Measurements from ENCODE around the gene CCDC142.
"Not testable (repeated sequence)": the region's sequence is repeated elsewhere in the genome, so short reads cannot be mapped to it uniquely, and the experiment has no call there.

CCDC142 gene

DNA sequence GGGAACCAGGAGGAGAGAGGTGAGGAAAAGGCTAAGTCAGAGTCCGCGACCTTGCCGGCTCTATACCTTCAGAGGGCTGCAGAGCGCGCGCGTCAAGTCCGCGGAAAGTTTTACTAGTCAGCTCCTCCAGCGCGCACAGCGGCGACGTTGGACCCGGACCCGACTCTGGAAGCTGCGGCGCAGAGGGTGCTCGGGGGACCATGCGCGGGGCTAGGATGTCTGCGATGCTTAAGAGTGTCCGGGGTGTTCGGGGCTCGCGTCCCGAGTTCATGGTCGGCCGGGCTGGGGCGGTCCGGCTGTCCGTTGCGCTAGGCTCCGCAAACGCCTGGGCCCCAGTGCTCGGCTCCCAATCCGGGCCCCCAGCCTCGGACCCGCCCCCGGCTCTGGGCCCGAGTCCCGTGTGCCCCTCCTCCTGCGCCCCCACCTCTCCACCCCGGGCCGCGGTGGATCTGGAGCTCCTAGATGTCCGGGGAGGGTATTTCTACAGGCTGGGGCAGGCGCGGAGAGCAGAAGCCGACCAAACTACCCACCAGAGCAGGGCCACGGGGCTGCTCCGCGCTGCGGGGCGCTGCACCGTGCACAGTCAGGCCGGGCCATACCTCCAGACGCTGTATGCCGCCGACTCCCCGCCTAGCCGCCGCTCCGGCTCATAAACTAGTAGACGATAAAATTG is 16.6 kb upstream of the CCDC142 start, which contains the start of gene LBX2:
LBX2 (minus strand) TSS at position 337 of the 673 bp plus-strand sequence; CDS start at position 271, 66 bp downstream.
- DNase-seq = no peak

DNA sequence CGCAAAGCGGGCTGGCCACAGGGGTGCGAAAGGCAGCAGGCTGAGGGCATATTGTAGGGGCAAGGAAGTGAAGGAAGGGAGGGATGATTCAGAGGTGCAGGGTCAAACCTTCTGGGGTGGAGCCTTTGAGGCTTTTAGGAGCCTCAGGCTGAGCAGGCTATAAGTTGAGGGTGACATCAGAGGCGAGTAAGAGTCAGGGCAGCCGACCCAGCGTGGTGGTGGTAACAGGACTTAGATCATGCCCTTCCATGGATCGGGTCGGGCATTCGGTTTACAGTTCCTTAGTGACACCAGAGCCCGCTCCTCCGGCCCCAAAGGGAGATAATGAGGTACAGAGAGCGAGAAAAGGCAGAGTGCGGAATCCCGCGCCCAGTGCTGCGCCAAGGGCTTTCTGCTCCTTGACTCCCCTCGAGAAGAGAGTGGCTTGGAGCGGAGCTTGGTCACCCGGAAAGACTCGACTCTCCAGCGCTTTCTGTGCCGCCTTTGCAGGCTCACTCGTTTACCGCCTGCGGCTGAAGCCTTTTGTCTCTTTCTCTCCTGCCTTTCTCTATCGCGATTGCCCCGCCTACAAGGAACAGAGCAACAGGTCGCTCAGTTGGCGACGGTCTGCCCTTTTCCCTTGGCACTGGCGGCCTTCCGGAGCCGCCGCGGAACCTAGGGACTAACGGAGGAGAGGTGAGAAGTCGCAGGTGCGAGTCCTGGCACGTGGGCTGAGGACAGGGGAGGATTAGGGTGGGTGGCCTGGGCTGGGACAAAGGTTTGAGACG is 15.9 kb upstream of the CCDC142 start:
- no peak for DNase-seq

DNA sequence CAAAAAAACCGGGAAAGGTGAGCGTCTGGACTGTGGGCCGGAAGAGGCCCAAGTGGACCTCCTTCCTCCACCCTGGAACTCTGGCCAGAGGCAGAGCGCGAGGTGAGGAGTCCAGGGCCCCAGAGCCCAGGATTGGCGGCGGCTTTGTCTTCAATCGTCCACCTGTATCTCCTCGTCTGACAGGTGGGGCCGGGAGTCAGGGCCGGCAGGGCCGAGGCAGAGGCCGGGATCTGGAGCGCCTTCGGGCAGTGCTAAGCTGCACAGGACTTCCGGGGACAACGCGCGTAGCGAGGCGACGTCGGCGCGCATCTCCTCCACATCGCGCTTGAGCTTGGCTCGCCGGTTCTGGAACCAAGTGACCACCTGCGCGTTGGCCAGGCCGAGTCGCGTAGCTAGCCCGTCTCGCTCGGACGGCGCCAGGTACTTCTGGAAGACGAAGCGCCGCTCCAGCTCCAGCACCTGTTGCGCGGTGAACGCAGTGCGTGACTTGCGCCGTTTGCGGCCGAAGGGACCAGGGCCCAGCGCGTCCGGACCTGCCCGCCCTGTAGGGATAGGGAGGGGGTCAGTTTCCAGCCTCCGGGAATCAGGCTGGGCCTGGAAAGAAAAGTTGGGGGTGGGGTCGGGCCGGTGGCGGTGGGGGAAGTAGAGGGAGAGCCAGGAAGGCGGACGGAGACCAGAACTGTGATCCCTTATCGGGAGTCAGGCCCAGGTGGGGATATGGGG is 15.1 kb upstream of the CCDC142 start:
- no peak for DNase-seq

DNA sequence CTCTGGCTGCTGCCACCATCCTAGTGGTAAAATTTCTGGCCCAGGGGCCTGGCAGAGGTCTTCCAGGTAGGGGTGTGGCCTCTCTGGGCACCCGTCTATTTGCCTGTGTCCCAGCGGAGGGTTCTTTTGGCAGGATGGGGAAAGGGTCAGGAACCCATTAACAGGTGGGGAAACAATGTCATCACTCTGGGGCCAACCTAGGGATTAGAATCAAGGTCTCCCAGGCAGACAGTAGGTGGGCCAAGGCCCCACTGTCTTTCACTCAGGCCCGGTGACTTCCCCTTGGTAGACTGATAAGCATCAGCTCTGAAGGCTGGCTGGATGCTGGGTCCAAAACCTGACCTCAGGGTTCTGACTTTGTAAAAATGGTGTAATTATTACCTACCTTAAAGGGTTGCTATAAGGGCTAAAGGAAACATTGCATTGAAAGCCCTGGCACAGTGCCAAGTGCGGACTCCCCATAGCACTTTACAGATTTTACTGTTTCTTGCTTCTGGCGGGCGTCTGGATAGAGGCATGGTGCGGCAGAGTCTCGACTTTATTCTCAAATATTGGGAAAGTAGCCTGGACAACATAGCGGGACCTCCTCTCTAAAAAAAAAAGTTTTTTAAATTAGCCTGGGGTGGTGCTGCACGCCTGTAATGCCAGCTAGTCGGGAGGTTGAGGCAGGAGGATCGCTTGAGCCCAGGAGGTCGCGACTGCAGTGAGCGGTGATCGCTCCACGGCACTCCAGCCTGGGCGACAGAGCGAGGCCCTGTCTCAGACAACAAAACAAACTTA is 14.4 kb upstream of the CCDC142 start:
- DNase-seq = no peak

DNA sequence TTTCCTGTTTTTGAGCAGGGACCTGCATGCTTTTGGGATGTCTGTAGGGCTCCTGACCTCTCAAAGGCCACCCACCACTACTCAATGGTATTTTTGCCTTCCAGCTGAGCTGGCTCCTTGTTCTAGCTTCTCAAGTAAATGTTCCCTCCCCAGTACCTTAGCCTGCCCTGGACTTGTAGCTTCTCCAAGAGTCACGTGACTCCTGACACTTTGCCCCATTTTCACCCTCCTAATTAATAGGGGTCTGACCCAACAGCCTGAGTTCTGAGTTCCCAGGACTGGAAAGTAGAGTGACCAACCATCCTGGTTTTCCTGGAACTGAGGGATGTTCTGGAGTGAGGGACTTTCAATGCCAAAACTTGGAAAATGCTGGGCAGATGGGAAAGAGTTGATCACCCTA is 12.6 kb upstream of the CCDC142 start:
- DNase-seq = no peak

DNA sequence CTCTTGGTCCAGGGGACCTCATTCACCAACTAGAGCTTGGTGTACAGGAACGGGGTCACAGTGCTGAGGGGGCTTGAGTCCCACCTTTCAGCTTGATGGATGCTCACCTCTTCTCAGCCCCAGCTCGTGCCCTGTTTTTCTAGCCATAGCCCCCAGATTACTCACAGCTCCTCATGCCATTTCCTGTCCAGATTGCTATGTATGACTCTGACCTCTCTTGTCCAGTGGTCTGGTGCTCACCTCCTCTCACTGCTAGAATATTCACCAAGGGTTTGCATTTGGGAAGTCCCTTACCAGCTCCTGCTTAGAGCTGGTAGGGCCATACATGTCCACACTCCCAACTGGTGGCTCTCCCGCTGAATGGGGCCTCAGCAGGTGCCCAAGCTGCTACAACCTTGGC is 10.7 kb upstream of the CCDC142 start:
- DNase-seq = no peak

DNA sequence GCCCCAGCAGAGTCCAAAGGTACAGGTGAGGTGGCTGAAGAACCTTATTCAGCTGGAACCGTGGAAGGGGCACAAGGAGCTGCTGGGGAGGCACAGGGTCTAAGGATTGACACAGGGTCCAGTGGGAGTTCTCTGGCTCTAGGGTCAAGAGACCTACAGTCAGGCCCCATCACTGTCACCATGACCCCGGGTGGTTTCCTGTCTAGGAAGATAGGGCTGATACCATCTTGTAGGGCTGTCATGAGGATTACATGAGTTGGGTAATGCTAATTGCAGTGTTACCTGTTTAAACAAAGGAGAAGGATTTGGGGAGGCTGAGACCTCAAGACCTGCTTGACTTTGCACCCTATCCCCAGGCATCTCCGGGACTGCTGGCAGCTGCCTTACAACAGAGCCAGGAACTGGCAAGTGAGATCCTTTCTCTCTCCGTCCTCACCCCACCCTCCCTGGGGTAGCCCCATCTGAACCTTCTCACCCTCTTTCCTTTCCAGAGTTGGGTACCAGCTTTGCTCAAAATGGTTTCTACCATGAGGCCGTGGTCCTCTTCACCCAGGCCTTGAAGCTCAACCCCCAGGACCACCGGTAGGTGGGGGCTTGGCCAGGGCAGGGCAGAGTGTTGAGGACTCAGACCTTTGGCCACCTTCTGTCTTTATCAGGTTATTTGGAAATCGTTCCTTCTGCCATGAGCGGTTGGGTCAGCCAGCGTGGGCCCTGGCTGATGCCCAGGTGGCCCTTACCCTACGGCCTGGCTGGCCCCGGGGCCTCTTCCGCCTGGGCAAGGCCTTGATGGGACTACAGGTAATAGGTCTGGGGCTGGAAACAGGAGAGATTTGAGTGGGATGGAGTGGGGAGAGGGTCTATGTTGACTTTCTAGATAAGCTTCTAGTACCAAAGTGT is 9.1 kb upstream of the CCDC142 start:
- DNase-seq = no peak

DNA sequence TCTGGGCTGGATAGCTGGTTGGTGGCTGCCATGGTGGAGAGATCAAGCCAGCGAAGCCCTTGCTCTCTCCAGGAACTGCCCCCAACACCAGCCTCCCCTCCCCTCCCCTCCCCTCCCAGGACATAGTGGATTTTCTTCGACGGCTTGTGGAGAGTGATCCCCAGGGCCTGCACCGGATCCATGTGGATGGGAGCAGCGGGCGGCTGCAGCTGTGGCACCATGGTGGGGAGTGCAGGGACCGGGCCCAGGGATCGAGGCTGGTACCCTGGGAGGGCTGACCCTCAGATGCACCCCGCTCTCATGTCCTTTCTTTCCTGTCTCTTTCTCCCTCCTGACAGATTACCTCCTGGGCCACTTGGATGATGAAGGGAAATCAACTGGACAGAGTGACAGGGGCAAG is 7.1 kb upstream of the CCDC142 start:
- DNase-seq = no peak

DNA sequence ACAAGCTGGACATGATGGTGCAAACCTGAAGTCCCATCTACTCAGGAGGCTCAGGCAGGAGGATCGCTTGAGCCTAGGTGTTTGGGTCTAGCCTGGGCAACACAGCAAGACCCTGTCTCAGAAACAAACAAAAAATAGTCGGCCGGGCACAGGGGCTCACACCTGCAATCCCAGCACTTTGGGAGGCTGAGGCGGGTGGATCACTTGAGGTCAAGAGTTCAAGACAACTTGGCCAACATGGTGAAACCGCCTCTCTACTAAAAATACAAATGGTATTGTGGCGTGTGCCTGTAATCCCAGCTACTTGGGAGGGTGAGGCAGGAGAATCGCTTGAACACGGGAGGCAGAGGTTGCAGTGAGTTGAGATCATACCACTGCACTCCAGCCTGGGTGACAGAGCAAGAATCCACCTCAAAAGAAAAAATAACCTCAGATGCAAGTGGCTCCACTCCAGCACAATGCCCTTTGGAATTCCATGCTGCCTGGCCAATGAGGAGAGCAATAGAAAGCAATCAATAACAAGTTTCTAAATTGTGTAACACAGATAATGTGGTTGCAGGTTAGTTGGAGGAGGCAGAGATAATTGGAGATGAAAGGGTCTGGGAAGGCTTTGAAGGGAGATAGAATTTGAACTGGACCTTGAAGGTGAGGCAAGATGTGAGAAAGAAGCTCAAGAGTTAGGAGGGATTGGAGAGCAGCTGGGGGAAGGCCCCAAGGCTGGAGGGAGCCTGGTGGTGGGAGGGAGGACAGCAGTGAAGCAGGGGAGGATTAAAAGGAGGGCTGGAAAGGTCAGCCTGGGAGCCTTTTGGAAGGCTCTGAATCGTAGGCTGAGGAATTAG is 6.1 kb upstream of the CCDC142 start:
- DNase-seq = no peak

DNA sequence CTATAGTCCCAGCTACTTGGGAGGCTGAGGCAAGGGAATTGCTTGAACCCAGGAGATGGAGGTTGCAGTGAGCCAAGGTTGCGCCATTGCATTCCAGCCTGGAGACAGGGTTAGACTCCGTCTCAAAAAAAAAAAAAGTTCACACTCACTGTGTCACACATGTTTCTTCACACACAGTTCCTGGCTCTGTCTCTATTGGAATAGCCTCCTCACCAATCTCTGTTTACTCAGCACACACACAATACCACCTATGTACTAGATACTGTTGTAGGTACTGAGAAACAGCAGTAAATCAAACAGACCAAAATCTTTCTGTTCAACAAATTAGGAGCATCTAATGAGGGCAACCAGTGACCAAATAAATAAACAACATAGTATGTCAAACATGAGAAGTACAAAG is 3.3 kb upstream of the CCDC142 start:
- DNase-seq = no peak

DNA sequence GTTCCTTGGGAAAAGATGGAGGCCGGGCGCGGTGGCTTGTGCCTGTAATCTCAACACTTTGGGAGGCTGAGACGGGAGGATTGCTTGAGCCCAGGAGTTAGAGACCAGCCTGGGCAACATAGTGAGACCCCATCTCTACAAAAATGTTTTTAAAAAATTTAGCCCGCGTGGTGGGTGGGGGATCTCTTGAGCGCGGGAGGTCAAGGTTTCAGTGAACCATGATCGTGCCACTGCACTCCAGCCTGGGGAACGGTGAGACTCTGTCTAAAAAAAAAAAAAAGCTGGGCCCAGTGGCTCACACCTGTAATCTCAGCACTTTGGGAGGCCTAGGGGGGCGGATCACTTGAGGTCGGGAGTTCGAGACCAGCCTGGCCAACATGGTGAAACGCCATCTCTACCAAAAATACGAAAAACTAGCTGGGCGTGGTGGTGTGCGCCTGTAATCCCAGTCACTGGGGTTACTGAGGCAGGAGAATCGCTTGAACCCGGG is 922 bp upstream of the CCDC142 start:
- DNase-seq = not testable (repeated sequence)

DNA sequence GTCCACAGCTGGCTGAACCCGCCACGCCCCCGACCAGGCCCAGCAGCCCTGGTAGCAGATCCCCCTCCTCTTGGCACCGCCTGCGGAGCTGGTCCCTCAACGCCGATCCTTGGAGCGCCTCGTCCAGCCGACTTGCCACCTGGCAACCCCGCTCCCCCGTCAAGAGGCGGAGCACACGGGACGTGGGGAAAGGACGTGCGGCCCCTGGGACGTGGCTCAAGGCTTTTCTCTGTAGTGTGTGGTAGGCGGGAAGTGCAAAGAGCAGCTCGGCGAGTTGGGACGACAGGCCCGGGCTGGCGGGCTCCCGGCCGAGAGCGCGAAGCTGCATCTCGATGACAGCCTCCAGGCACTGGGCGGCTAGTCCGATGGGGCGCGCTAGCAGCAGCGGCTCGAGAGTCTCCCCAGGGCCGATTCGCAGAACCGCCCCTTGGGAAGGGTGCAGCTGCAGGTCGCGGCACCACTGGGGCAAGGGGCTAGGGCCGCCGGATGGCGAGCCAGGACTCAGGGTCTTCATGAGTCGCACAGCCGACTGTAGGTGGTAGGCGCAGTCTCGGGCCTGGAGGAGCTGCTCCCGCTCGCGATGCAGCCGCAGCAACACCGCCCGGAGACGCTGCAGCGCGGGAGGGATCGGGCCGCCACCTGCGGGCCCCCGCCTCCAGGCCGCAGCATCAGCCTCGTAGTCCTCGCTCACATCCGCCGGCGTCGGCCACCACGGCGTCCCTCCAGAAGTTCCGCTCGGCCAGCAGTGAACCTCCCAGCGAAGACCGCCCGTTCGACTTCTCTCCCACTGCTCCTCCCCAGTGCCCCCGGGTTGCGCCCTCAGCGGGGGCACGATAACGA is 617 bp downstream of the CCDC142 start:
- peak; percentile 45 to 62 for DNase-seq

DNA sequence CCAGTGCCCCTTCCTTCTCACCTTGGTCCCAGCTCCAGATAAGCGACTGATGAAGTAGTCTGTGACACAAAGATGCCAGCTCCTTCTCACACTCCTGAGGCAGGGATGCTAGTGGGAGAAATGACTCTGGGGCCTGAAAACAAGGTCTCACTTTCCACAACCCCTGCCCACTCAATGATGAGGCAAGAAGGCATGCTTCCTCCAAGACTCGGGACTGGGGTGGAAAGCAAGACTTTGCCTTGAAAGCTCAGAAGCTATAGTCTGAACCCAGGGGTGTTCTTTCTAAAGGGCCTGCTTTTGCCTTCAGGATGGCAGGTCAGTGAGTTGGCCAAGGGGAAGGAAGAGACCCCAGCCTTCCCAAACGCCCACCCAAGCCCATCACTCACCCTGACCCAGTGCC is 1.4 kb downstream of the CCDC142 start:
- no peak for DNase-seq

DNA sequence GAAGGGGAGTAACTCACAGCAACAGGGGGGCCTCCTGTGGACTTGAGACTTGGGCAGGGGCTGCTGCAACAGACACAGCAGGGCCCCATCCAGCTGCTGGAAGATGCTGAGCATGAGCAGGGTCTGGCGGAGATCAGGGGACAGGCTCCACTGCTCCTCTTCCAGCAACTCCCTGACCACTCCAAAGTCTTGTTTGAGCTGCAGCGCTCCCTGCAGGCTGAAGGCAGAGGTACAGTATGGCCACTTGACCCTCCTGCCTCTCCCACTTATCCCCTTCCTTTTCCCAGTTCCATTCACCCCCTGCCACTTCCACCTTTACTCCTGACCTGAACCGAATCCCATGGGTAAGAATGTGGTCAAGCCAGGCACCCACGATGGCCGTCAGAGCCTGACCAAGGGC is 7.9 kb downstream of the CCDC142 start:
- no peak for DNase-seq

DNA sequence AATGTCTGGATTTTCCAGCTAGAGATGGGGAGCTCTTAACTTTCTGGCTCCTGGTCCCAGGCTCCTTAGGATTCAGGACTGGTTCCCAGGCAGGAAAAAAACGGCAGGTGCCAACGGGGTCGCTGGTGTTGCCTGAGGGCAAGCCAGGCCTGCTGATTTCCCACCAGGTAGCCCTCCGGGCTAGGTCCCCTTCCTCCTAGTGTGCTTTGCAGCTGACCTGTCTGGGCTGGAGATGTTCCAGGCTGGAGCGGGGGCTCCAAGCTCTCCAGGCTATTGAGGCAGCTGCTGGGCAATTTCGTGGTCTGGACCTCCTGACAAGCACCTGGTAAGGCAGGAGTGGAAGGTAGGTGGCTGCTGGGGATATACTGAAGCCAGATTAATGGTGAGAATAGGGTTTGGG is 8.3 kb downstream of the CCDC142 start:
- DNase-seq = no peak

DNA sequence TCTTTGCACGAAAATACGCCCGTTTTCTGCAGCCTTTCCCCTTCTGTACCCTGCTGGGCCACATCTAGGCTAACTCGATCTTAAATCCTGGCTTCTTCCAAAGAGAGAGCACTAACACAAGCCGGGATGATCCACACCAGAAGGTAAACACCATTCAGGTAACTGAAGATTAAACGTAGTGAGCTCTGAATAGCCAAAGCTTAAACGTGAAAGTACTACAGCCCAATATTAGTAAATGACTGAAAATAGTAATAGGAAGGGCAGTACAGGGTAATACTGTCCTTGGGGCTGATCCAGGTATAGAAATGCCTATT is 9.9 kb downstream of the CCDC142 start:
- no peak for DNase-seq

DNA sequence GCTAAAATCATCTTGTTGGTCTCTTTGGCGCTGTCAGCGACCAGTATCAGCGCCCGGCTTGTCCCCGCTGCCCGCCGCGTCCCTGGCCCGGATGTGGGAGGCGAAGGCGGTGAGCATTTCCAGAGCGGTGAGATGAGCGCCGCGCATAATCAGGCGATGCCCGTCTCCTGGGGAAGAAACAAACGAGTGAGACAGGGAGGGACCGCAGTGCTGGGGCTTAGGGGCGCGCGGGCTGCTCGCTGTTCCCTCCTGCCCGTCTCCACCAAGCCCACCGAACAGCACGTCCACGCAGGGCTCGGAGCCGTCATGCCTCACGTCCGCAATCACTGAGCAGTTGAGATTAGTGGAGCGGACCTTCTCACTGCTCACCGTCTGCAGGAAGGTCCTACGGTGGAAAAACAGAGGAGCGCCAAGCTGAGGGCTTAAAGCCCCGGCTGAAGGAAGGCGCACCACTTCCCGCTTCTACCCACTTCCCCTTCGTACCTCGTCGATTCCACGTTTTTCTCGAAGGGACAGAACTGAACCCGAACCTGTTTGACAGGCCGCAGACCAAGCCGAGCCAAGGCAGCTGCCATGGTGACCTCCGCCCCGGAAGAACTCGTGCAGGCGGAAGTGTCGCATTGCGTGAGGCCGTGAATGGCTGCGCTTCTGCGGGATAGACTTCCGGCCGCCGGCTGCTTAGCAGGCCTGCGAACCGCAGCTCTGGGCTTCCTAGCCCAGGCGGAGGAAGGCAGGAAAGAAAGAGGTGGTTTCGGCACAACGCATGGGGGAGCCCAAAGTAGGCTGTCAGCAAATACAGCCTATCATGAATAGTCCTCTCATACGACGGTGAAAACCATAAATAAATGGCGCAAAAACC is 10.5 kb downstream of the CCDC142 start, which contains the start of gene MRPL53:
MRPL53 (minus strand) TSS at position 595 of the 859 bp plus-strand sequence; CDS start at position 575, 20 bp downstream.
- peak; percentile 94 to 95 for DNase-seq

DNA sequence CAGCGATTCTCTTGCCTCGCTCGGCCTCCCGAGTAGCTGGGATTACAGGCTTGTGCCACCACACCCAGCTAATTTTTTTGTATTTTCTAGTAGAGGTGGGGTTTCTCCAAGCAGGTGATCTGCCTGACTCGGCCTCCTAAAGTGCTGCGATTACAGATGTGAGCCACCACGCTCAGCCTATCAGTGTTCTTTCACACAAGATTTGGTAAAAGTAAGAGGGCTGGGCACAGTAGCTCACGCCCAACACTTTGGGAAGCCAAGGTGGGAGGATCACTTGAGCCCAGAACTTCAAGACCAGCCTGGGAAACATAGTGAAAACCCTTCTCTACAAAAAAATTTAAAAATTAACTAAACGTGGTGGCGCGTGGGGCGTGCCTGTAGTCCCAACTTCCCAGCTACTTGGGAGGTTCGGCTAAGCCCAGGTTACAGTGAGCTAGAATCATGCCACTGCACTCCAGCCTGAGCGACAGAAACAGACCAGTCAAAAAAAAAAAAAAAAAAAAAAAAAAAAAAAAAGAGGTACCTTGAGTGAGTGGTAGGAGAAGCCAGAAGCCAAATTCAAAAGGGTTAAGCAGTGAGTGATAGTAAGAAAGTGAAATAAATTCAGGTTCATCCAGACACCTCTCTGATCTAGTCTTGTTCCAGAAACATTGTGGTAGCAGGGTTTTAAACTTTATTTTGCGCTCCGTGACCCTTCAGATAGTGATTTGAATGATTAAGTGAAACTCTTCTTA is 11.3 kb downstream of the CCDC142 start:
- no peak for DNase-seq
